Measurements from ENCODE around the gene XYLB.

- TF ChIP-seq CTCF (IDR thresholded peaks at IDR 0.05 in 2 of 3, conservative IDR thresholded peaks at IDR 0.05 in 1 of 3; ENCODE audit: borderline replicate concordance in 1 of 3, insufficient read depth in 1 of 3, low read depth in 2 of 3, low read length in 2 of 3) (no peak), CEBPB (IDR thresholded peaks at IDR 0.05; ENCODE audit: low read depth) (no peak), POLR2AphosphoS5 (IDR thresholded peaks at IDR 0.05; ENCODE audit: low read depth, low read length) (no peak), YY1 (IDR thresholded peaks at IDR 0.05; ENCODE audit: extremely low read depth, insufficient replicate concordance, low read depth, low read length) (no peak), EZH2 (IDR thresholded peaks at IDR 0.05) (no peak), EZH2phosphoT487 (IDR thresholded peaks at IDR 0.05; ENCODE audit: borderline replicate concordance) (no peak), SIN3A (IDR thresholded peaks at IDR 0.05; ENCODE audit: low read depth) (no peak), POLR2A (IDR thresholded peaks at IDR 0.05; ENCODE audit: borderline replicate concordance, extremely low read depth, insufficient read depth, insufficient read length) (no peak), ZNF274 (IDR thresholded peaks at IDR 0.05; ENCODE audit: low read depth, low read length) (no peak)
These were observed 19.1 kb upstream of the XYLB start for GRCh38 chr3:38327335-38328009.
